Aorta (tissue), 5 donors: Measurements from ENCODE around the gene COL24A1. TPM values are rescaled to one million over a fixed set of nuclear protein-coding genes. Genes with fewer than 3 reads are reported as not detected.

Source experiments
- ATAC-seq: fragments of 200-7000 bp; cut with Tn5 transposase; one replicate; pipeline ENCODE4 v1.9.1; 2022; ENCODE audit warnings: moderate library complexity; ENCODE audit not compliant: low FRiP score
- DNase-seq, 2 donors: peaks; one replicate each; pipeline ENCODE4 v3.0.0-alpha.2; 2020
- H3K27ac ChIP-seq, 2 donors: one replicate each; pipeline ENCODE4 v1.5.1; 2013; ENCODE audit warnings: low read length in 2 of 2, mild to moderate bottlenecking in 2 of 2, moderate library complexity in 2 of 2, control low read depth in 1 of 2, inconsistent platforms in 1 of 2, low read depth in 1 of 2
- H3K27me3 ChIP-seq, 2 donors: one replicate each; pipeline ENCODE4 v1.6.1; 2013; ENCODE audit warnings: control low read depth in 1 of 2, low read length in 1 of 2, mild to moderate bottlenecking in 1 of 2, moderate library complexity in 1 of 2; ENCODE audit not compliant: insufficient read depth in 2 of 2, control insufficient read depth in 1 of 2
- H3K36me3 ChIP-seq, 2 donors: one replicate each; pipeline ENCODE4 v1.6.1; 2013; ENCODE audit warnings: control low read depth in 1 of 2, low read length in 1 of 2, mild to moderate bottlenecking in 1 of 2; ENCODE audit not compliant: insufficient read depth in 2 of 2, control insufficient read depth in 1 of 2
- H3K4me1 ChIP-seq, 2 donors: one replicate each; pipeline ENCODE4 v1.6.1; 2013; ENCODE audit warnings: low read length in 2 of 2, control low read depth in 1 of 2, mild to moderate bottlenecking in 1 of 2, moderate library complexity in 1 of 2; ENCODE audit not compliant: insufficient read depth in 2 of 2, control insufficient read depth in 1 of 2
- H3K4me3 ChIP-seq, 2 donors: one replicate each; pipeline ENCODE4 v1.5.1; 2013; ENCODE audit warnings: low read length in 2 of 2, control low read depth in 1 of 2, mild to moderate bottlenecking in 1 of 2
- H3K9me3 ChIP-seq: one replicate; pipeline ENCODE4 v1.6.1; 2013; ENCODE audit warnings: mild to moderate bottlenecking, low read length; ENCODE audit not compliant: control insufficient read depth
- WGBS, 2 donors: extraction: QIAGEN DNeasy Blood & Tissue Kit; methylation state at CpG; one replicate each; pipeline ENCODE4 v1.1.7; 2013; 5-methylcytosine and 5-hydroxymethylcytosine counted together
- intact Hi-C, 2 donors: fragments of 100-400 bp; cut with DNase I; formaldehyde crosslinking; loops; one replicate each; pipeline versions ENCODE4 v1.14.2 to v1.15.0; 2022
- polyA plus RNA-seq, 2 donors: library from polyadenylated mRNA; stranded (reverse); fragments of 200-250 nt; gene quantifications; one replicate each; pipeline ENCODE4 v1.2.3, GENCODE V29; 2013
- total RNA-seq, 2 donors: library from RNA; stranded (reverse); fragmentation: NEBNext Ultra II Directional; extraction: Animal tissue kit (Norgen Biotek cat#: 25700); gene quantifications; one replicate each; pipeline ENCODE4 v1.2.1, GENCODE V29; 2021
- donor health status: healthy with polysubstance abuse.
- donor health status: Bipolar disorder and iron deficiency.
- donor health status: DM: no; HTN: no; CAD: no.
- donor health status: DM: no; HTN: no; CAD: no.
- donor health status: DM: yes; HTN: yes; CAD: no.

COL24A1 gene
- total and polyA plus RNA-seq, 4 donors = 0.31 to 3.0 (median 1.3) TPM

- WGBS, 2 donors = 88 to 92% methylated on average over 8 of the region's 8 CpGs
Measured at GRCh38 chr1:85830837-85831236, 325.7 kb downstream of the COL24A1 start.

DNA sequence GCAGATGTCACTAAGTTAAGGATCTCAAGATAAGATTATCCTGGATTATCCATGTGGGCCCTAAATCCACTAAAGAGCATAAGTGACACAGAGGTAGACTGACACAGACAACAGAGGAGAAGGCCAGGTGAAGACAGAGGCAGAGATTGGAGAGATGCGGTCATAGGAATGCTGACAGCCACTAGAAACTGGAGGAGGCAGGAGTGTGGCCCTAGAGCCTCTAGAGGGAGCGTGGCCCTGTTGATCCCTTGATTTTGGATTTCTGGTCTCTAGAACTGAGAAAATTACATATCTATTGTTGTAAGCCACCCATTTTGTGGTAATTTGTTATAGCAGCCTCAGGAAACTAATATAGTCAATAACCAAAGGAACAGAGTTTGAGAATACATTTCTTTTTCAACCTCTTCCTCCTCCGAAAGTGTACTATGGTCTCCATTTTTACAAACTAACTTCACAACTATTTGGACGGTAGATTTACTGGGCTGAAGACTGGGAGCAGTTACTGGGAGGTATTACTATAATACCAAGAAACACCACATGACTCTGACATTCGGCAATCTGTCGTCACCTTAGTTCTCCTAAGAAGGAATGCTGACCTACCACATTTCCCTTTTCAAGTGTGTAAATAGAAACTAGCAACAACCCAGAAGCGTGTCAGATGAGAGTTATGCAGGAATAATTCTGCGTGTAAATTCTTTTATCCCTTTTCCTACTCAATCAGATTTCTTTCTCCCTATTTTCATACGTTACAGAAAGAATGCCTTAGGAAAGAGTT, 332.3 kb downstream of the COL24A1 start:
- no peaks in the 10 kb centered on the region for H3K9me3 ChIP-seq
- ATAC-seq (no peak), DNase-seq (no peak)
- no peaks in the 10 kb centered on the region for H3K4me1 ChIP-seq
- intact Hi-C loops = no loop called here
- WGBS, 2 donors = 67 to 82% methylated on average over 9 of the region's 9 CpGs
- H3K4me3 ChIP-seq = no peak overlapping the region
- H3K27ac ChIP-seq = no peak overlapping the region
- H3K27me3 ChIP-seq = no peaks in the 10 kb centered on the region
- no peaks in the 10 kb centered on the region for H3K36me3 ChIP-seq

More at GRCh38 chr1:85830837-85831236, 325.7 kb downstream of the COL24A1 start:
- intact Hi-C loops = no loop called here
- no peak for ATAC-seq
- H3K9me3 ChIP-seq = no peaks in the 10 kb centered on the region
- H3K4me3 ChIP-seq = no peak overlapping the region
- H3K27ac ChIP-seq = no peak overlapping the region
- H3K36me3 ChIP-seq = no peaks in the 10 kb centered on the region
- no peaks in the 10 kb centered on the region for H3K4me1 ChIP-seq
- no peaks in the 10 kb centered on the region for H3K27me3 ChIP-seq
- no peak for DNase-seq

DNA sequence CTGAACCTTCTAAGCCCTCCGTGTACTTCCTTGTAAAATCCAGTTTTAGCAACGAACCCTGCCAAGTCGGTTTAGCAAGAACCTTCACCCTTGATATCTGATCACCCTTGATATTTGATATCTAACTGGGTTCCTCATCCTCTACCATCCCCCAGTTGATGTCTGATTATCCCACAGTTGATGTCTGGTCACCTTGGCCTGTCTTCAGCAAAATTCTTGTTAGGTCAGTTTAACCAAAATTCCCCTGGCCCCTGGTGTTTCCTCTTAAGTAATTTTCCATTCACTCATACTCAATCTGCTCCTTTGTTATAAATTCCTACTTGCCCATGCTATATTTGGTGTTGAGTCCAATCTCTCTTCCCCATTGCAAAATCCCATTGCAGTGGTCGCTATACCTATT, 333.9 kb downstream of the COL24A1 start:
- ATAC-seq (no peak), DNase-seq (no peak)
- Histone ChIP-seq H3K27ac (no peak overlapping the region), H3K27me3 (no peaks in the 10 kb centered on the region), H3K4me1 (no peaks in the 10 kb centered on the region), H3K4me3 (no peak overlapping the region), H3K36me3 (no peaks in the 10 kb centered on the region), H3K9me3 (no peaks in the 10 kb centered on the region)
- intact Hi-C loops = no loop called here
- WGBS, 2 donors = 76 to 83% methylated on average over 4 of the region's 4 CpGs

DNA sequence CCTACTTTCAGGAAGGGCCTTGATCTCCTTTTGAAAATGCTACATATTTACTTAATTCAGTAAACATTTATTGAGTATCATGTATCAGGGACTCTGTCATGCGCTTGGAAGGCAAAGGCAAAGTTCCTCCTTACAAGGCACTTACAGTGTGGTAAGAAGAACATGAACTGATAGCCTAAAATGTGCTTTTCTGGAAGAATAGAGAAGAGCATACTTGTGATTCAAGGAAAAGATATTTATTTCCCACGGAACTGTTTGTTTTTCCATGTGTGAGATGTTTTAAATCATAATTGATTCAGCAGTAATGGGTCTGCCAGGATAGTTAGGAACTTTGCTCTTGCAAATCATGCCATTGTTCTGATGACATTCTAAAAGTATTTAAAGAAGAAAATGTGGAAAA, 338.2 kb downstream of the COL24A1 start:
- H3K4me3 ChIP-seq = no peak overlapping the region
- no peaks in the 10 kb centered on the region for H3K36me3 ChIP-seq
- no peaks in the 10 kb centered on the region for H3K4me1 ChIP-seq
- DNase-seq (no peak), ATAC-seq (no peak)
- WGBS, 2 donors = 46 to 47% methylated on average over 2 of the region's 2 CpGs
- no peak overlapping the region for H3K27ac ChIP-seq
- no peaks in the 10 kb centered on the region for H3K27me3 ChIP-seq
- intact Hi-C loops = no loop called here
- no peaks in the 10 kb centered on the region for H3K9me3 ChIP-seq

DNA sequence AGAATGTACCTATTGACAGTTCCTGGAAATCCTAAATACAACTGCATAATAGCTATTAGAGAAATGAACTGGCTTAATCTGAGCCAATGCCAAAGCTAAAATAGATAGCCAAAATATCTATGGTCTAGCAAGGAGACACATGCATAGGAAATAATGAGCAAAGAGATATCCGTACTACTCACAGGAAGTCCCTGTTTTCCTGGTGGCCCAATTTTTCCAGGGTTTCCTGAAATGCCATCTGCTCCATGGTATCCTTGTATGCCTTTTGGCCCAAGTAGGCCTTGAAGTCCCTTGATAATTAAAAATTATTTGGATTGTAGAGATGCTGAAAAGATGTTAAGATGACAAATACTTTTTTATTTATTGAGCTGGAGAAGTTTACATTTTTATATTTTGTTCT, 340.0 kb downstream of the COL24A1 start:
- Histone ChIP-seq H3K9me3 (no peaks in the 10 kb centered on the region), H3K4me1 (no peaks in the 10 kb centered on the region), H3K27ac (no peak overlapping the region), H3K36me3 (no peaks in the 10 kb centered on the region), H3K27me3 (no peaks in the 10 kb centered on the region), H3K4me3 (no peak overlapping the region)
- ATAC-seq (no peak), DNase-seq (no peak)
- 70 to 71% methylated on average over 1 of the region's 1 CpG for WGBS, 2 donors
- intact Hi-C loops = no loop called here

DNA sequence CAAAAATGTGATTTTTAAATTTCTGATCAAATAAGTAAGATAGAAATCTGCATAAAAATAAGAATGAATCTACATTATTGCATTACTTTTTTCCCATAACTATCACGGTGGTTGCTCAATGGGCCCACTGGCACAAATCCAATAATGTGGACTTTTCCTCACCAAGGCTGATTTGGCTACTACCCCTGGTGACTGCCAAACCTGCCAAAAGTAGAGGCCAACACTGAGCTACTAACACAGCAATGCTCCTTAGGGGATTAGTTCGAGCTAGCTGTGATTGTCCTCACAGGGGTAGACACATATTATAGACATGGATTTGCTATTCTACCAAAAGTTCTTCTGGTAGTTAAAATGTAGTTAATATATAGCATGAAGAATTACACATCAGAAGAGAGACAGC, 340.7 kb downstream of the COL24A1 start:
- no peaks in the 10 kb centered on the region for H3K9me3 ChIP-seq
- no peak overlapping the region for H3K27ac ChIP-seq
- 7 to 14% methylated on average over 2 of the region's 2 CpGs for WGBS, 2 donors
- ATAC-seq (peak; percentile 59), DNase-seq (peak; percentile 66 to 74)
- no peaks in the 10 kb centered on the region for H3K4me1 ChIP-seq
- no peaks in the 10 kb centered on the region for H3K36me3 ChIP-seq
- no peak overlapping the region for H3K4me3 ChIP-seq
- intact Hi-C loops = no loop called here
- no peaks in the 10 kb centered on the region for H3K27me3 ChIP-seq

DNA sequence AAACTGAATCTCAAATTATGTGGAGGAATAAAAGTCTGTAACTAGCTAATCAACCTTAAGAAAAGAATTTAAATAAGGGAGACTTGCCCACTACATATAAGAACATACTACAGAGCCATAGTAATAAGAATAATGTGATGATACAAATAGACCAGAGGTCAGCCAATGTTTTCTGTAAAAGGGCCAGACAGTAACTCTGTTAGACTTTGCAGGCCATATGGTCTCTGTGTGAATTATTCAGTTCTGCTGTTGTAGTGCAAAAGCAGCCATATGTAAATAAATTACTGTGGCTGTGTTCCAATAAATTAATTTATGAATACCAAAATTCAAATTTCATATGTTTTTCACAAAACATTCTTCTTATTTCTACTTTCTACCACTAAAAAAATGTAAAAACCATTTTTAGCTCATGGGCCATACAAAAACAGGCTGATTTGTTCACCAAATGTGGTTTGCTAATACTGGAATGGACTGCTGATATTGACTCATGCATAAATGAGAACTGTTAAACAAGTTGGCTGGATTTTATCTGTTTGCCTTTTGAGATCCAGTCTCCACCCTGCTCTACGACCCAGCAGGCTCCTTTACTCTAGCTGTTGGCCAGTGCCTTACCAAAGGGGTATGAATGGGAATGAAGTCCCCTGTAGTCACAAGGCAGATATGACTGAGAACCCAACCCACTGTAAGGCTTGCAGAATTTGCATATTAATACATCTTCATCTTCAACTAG, 350.2 kb downstream of the COL24A1 start:
- 33 to 41% methylated on average over 1 of the region's 1 CpG for WGBS, 2 donors
- ATAC-seq (peak; percentile 52), DNase-seq (no peak)
- H3K27ac ChIP-seq = no peak overlapping the region
- no peaks in the 10 kb centered on the region for H3K4me1 ChIP-seq
- no peaks in the 10 kb centered on the region for H3K9me3 ChIP-seq
- H3K27me3 ChIP-seq = no peaks in the 10 kb centered on the region
- no peak overlapping the region for H3K4me3 ChIP-seq
- no peaks in the 10 kb centered on the region for H3K36me3 ChIP-seq
- intact Hi-C loops = no loop called here

- H3K36me3 ChIP-seq = no peaks in the 10 kb centered on the region
- ATAC-seq = no peak
- H3K4me3 ChIP-seq = no peak overlapping the region
- no peaks in the 10 kb centered on the region for H3K27me3 ChIP-seq
- intact Hi-C loops = no loop called here
- 70 to 91% methylated on average over 1 of the region's 1 CpG for WGBS, 2 donors
- H3K9me3 ChIP-seq = no peaks in the 10 kb centered on the region
- no peaks in the 10 kb centered on the region for H3K4me1 ChIP-seq
- H3K27ac ChIP-seq = no peak overlapping the region
- no peak for DNase-seq
Measured at GRCh38 chr1:85801520-85801919, 355.1 kb downstream of the COL24A1 start.

DNA sequence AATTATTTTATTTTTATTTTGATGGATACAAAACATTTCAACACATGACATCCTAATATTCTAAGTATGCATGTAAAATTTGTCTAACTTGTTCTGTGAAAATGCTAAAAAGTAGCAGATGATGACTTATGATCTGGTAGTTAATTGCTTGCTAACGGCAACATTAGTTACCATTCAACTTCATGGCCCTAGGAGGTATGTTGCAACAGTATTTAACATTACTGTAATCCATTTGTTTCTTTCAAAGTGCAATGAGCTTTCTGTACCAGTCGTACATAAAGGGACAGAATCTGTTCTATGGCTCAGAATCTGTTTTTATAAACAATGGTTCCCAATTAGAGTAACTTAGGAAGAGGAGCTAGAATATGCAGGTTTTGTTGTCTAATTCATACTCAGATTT, 356.8 kb downstream of the COL24A1 start:
- WGBS, 2 donors = 83 to 89% methylated on average over 2 of the region's 2 CpGs
- H3K36me3 ChIP-seq = no peaks in the 10 kb centered on the region
- intact Hi-C loops = no loop called here
- DNase-seq (no peak), ATAC-seq (no peak)
- no peaks in the 10 kb centered on the region for H3K27me3 ChIP-seq
- no peak overlapping the region for H3K27ac ChIP-seq
- no peaks in the 10 kb centered on the region for H3K9me3 ChIP-seq
- no peaks in the 10 kb centered on the region for H3K4me1 ChIP-seq
- no peak overlapping the region for H3K4me3 ChIP-seq
